Measurements from ENCODE around the gene LUC7L.
"Not testable (repeated sequence)": the region's sequence is repeated elsewhere in the genome, so short reads cannot be mapped to it uniquely, and the experiment has no call there.

The LUC7L gene

DNA sequence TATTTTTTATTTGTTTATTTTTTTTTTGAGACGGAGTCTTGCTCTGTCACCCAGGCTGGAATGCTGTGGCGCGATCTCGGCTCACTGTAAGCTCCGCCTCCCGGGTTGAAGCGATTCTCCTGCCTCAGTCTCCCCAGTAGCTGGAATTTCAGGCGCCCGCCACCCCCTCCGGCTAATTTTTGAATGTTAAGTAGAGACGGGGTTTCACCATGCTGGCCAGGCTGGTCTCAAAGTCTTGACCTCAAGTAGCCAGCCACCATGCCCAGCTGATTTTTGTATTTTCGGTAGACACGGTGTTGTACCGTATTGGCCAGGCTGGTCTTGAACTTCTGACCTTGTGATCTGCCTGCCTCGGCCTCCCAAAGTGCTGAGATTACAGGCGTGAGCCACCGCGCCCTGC is 1.1 kb upstream of the LUC7L start:
- not testable (repeated sequence) for H3K4me3 ChIP-seq (ENCODE audit: low read length in 2 of 2); H3K27me3 ChIP-seq (ENCODE audit: control insufficient read depth in 2 of 2, insufficient read depth in 2 of 2, low read length in 2 of 2); H3K9ac ChIP-seq (ENCODE audit: low read depth in 1 of 2, low read length in 2 of 2); H3K27ac ChIP-seq (ENCODE audit: low read depth in 2 of 2, low read length in 2 of 2); H3K9me3 ChIP-seq (ENCODE audit: control insufficient read depth in 2 of 2, low read length in 2 of 2)
- peaks cover 8 to 14% of the 10 kb centered on the region in 2 donors for H3K36me3 ChIP-seq (ENCODE audit: control insufficient read depth in 2 of 2, insufficient read depth in 2 of 2, low read length in 2 of 2)
- peaks cover 9 to 13% of the 10 kb centered on the region in 2 donors for H3K4me1 ChIP-seq (ENCODE audit: control insufficient read depth in 2 of 2, insufficient read depth in 2 of 2, low read length in 2 of 2)

DNA sequence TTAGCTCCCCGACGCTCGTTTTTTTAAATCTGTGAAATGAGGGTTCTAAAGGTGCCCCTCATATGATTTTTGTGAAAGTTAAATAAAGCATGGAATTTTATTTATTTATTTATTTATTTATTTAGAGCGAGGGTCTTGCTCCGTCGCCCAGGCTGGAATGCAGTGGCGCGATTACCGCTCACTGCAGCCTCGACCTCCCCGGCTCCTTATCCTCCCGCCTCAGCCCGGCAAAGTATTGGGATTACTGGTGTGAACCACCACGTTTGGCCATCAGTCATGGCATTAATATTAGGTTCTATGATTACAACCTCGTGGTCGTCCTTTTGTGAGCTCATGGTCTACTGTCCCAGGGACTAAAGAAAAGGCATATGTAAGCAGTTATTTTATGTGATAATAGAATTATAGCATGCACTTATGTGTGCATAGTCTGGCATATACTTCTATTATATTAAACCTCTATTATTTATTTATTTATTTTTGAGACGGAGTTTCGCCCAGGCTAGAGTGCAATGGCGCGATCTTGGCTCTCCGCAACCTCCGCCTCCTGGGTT is 557 bp upstream of the LUC7L start:
- Histone ChIP-seq H3K9me3 (ENCODE audit: control insufficient read depth in 2 of 2, low read length in 2 of 2) (no peaks in the 10 kb centered on the region), H3K36me3 (ENCODE audit: control insufficient read depth in 2 of 2, insufficient read depth in 2 of 2, low read length in 2 of 2) (peaks cover 11 to 16% of the 10 kb centered on the region in 2 donors), H3K27me3 (ENCODE audit: control insufficient read depth in 2 of 2, insufficient read depth in 2 of 2, low read length in 2 of 2) (no peaks in the 10 kb centered on the region), H3K9ac (ENCODE audit: low read depth in 1 of 2, low read length in 2 of 2) (no peak overlapping the region), H3K27ac (ENCODE audit: low read depth in 2 of 2, low read length in 2 of 2) (peak overlapping the region; percentile 98 to 99), H3K4me1 (ENCODE audit: control insufficient read depth in 2 of 2, insufficient read depth in 2 of 2, low read length in 2 of 2) (peaks cover 8 to 9% of the 10 kb centered on the region in 2 donors), H3K4me3 (ENCODE audit: low read length in 2 of 2) (peak overlapping the region; percentile 73 to 90)

DNA sequence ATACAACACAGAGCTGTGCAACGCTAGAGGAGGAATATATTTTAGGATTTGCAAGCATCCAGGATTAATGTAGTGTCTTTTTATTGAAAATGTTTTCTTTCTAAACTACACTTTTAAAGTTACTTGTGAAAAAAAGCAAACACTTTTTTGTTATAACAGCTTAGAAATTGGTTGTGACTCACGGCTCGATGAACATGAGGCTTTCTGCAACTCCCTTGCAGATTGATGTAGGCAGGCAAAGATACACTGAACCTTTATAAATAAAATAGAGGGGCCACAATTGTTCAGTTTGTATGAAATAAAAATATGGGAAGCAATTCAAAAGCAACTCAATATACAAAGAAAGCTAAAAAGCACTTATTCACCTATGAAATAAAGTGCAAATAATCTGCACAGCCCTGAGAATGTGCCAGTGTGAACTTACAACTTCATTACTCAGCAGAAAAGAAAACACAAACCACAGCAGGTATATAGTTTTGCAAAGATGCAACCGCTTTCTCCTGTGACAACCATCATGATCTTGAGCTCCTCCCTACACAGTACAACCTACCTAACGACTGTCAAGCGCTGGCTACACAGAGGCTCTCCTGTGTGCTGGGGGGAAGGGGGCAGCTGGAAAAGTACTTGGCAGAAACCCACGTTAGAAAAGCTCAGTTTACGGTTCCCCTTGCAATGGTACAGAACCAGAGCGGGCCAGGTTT is 948 bp downstream of the LUC7L start:
- Histone ChIP-seq H3K27me3 (ENCODE audit: control insufficient read depth in 2 of 2, insufficient read depth in 2 of 2, low read length in 2 of 2) (no peaks in the 10 kb centered on the region), H3K27ac (ENCODE audit: low read depth in 2 of 2, low read length in 2 of 2) (peak overlapping the region; percentile 98 to 99), H3K36me3 (ENCODE audit: control insufficient read depth in 2 of 2, insufficient read depth in 2 of 2, low read length in 2 of 2) (peaks cover 19 to 23% of the 10 kb centered on the region in 2 donors), H3K9me3 (ENCODE audit: control insufficient read depth in 2 of 2, low read length in 2 of 2) (no peaks in the 10 kb centered on the region), H3K4me3 (ENCODE audit: low read length in 2 of 2) (peak overlapping the region; percentile 73 to 90), H3K9ac (ENCODE audit: low read depth in 1 of 2, low read length in 2 of 2) (peak overlapping the region; percentile 90 to 97), H3K4me1 (ENCODE audit: control insufficient read depth in 2 of 2, insufficient read depth in 2 of 2, low read length in 2 of 2) (peaks cover 4 to 9% of the 10 kb centered on the region in 2 donors)

DNA sequence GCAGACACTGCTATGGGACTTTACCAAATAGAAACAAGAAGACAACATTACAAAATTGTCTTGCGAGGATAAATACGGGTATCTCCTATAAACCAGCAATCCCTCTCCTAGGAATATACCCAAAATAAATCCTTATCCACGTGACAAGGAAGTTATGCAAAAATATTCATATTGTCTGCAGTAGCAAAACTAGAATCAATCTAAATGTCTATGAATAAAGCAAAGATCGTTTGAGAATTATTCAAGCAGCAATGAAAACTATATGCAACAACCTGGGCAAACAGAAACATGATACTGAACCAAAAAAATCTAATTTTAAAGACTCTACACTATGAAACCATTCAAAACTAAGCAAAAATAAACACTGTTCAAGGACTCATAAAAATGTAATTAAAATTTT is 9.2 kb downstream of the LUC7L start:
- Histone ChIP-seq H3K9me3 (ENCODE audit: control insufficient read depth in 2 of 2, low read length in 2 of 2) (no peaks in the 10 kb centered on the region), H3K27me3 (ENCODE audit: control insufficient read depth in 2 of 2, insufficient read depth in 2 of 2, low read length in 2 of 2) (no peaks in the 10 kb centered on the region), H3K27ac (ENCODE audit: low read depth in 2 of 2, low read length in 2 of 2) (no peak overlapping the region), H3K4me3 (ENCODE audit: low read length in 2 of 2) (no peak overlapping the region), H3K36me3 (ENCODE audit: control insufficient read depth in 2 of 2, insufficient read depth in 2 of 2, low read length in 2 of 2) (peaks cover 35 to 48% of the 10 kb centered on the region in 2 donors), H3K4me1 (ENCODE audit: control insufficient read depth in 2 of 2, insufficient read depth in 2 of 2, low read length in 2 of 2) (peaks cover 3 to 4% of the 10 kb centered on the region in 2 donors), H3K9ac (ENCODE audit: low read depth in 1 of 2, low read length in 2 of 2) (no peak overlapping the region)

DNA sequence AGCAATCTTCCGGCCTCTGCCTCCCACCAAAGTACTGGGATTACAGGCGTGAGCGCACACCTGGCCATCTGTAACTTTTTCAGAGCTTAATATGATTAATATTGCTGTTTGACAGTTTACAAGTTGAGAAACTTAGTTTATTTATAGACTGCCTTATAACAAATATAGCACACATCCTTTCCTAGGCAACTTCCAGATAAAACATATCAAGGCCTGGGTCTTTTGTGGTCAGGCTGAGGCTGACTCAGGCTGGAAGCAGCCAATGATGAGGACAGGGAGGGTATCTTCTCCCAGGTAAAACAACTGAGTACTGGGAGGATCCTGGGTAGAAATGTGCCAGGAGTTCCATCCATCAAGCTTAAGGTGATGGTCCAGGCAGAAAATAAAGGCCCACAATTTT is 16.2 kb downstream of the LUC7L start:
- no peak overlapping the region for H3K27ac ChIP-seq (ENCODE audit: low read depth in 2 of 2, low read length in 2 of 2)
- H3K4me3 ChIP-seq (ENCODE audit: low read length in 2 of 2), result no peak overlapping the region
- no peaks in the 10 kb centered on the region for H3K27me3 ChIP-seq (ENCODE audit: control insufficient read depth in 2 of 2, insufficient read depth in 2 of 2, low read length in 2 of 2)
- no peaks in the 10 kb centered on the region for H3K9me3 ChIP-seq (ENCODE audit: control insufficient read depth in 2 of 2, low read length in 2 of 2)
- H3K36me3 ChIP-seq (ENCODE audit: control insufficient read depth in 2 of 2, insufficient read depth in 2 of 2, low read length in 2 of 2), result peaks cover 23 to 55% of the 10 kb centered on the region in 2 donors
- no peaks in the 10 kb centered on the region for H3K4me1 ChIP-seq (ENCODE audit: control insufficient read depth in 2 of 2, insufficient read depth in 2 of 2, low read length in 2 of 2)
- H3K9ac ChIP-seq (ENCODE audit: low read depth in 1 of 2, low read length in 2 of 2), result no peak overlapping the region

DNA sequence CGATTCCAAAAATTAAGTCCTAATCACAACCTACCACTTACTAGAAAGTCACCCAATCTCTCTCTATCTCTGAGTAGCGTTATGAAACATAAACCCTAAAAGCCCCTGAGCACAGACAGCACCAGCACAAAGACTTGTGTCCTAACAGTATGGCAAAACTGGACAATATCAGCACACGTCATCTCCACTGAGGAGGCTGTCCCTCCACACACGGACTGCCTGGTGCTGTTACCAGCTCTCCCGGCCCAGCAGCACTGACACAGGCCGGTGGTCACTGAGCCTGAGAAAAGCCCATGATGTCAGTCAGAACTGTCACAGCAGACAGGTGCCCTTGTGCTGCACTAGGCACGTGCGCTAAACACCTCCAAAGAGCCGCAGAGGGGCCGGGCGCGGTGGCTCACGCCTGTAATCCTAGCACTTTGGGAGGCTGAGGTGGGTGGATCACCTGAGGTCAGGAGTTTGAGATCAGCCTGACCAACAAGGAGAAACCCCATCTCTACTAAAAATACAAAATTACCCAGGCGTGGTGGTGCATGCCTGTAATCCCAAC is 17.5 kb downstream of the LUC7L start:
- H3K9me3 ChIP-seq (ENCODE audit: control insufficient read depth in 2 of 2, low read length in 2 of 2); H3K27ac ChIP-seq (ENCODE audit: low read depth in 2 of 2, low read length in 2 of 2); H3K9ac ChIP-seq (ENCODE audit: low read depth in 1 of 2, low read length in 2 of 2); H3K27me3 ChIP-seq (ENCODE audit: control insufficient read depth in 2 of 2, insufficient read depth in 2 of 2, low read length in 2 of 2); H3K4me1 ChIP-seq (ENCODE audit: control insufficient read depth in 2 of 2, insufficient read depth in 2 of 2, low read length in 2 of 2); H3K4me3 ChIP-seq (ENCODE audit: low read length in 2 of 2): not testable (repeated sequence)
- peaks cover 28 to 55% of the 10 kb centered on the region in 2 donors for H3K36me3 ChIP-seq (ENCODE audit: control insufficient read depth in 2 of 2, insufficient read depth in 2 of 2, low read length in 2 of 2)

DNA sequence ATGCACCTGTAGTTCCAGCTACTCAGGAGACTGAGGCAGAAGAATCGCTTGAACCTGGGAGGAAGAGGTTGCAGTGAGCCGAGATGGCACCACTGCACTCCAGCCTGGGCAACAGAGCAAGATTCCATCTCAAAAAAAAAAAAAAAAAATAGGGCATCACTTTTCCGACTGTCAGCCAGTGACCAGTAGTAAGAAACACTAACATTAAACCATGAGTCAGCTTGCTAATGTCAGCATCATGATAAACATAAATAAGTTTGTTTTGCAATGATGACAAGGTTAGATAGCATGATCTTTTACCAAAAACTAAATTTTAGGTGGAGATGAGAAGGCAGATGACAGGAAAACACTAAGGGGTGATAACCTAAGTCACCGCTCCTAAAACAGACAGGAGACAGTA is 19.9 kb downstream of the LUC7L start:
- not testable (repeated sequence) for H3K27me3 ChIP-seq (ENCODE audit: control insufficient read depth in 2 of 2, insufficient read depth in 2 of 2, low read length in 2 of 2); H3K4me3 ChIP-seq (ENCODE audit: low read length in 2 of 2); H3K27ac ChIP-seq (ENCODE audit: low read depth in 2 of 2, low read length in 2 of 2); H3K9ac ChIP-seq (ENCODE audit: low read depth in 1 of 2, low read length in 2 of 2); H3K4me1 ChIP-seq (ENCODE audit: control insufficient read depth in 2 of 2, insufficient read depth in 2 of 2, low read length in 2 of 2); H3K9me3 ChIP-seq (ENCODE audit: control insufficient read depth in 2 of 2, low read length in 2 of 2)
- peaks cover 42 to 67% of the 10 kb centered on the region in 2 donors for H3K36me3 ChIP-seq (ENCODE audit: control insufficient read depth in 2 of 2, insufficient read depth in 2 of 2, low read length in 2 of 2)

DNA sequence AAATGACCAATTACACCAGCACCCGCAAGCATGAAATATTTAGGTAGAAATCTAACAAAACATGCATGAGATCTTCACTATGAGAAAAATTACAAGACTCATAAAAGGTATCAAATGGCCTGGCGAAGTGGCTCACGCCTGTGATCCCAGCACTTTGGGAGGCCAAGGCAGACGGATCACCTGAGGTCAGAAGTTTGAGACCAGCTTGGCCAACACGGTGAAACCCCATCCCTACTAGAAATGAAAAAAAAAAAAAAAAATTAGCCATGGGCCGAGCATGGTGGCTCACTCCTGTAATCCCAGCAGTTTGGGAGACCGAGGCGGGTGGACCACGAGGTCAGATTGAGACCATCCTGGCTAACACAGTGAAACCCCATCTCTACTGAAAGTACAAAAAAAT is 25.2 kb downstream of the LUC7L start:
- H3K4me1 ChIP-seq (ENCODE audit: control insufficient read depth in 2 of 2, insufficient read depth in 2 of 2, low read length in 2 of 2); H3K27ac ChIP-seq (ENCODE audit: low read depth in 2 of 2, low read length in 2 of 2); H3K4me3 ChIP-seq (ENCODE audit: low read length in 2 of 2); H3K9me3 ChIP-seq (ENCODE audit: control insufficient read depth in 2 of 2, low read length in 2 of 2); H3K9ac ChIP-seq (ENCODE audit: low read depth in 1 of 2, low read length in 2 of 2); H3K27me3 ChIP-seq (ENCODE audit: control insufficient read depth in 2 of 2, insufficient read depth in 2 of 2, low read length in 2 of 2): not testable (repeated sequence)
- H3K36me3 ChIP-seq (ENCODE audit: control insufficient read depth in 2 of 2, insufficient read depth in 2 of 2, low read length in 2 of 2), result peaks cover 42 to 52% of the 10 kb centered on the region in 2 donors

DNA sequence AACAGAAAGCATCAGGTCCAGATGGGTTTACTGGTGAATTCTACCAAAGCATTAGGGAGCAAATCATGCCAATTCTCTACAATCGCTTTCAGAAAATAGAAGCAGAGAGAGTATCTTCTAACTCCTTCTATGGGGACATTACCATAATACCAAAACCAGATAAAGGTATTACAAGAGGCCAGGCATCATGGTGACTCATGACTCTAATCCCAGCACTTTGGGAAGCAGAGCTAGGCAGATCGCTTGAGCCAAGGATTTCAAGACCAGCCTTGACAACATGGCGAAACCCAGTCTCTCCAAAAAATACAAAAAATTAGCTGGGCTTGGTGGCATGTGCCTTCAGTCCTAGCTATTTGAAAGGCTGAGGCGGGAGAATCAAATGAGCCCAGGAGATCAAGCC is 26.0 kb downstream of the LUC7L start:
- H3K27me3 ChIP-seq (ENCODE audit: control insufficient read depth in 2 of 2, insufficient read depth in 2 of 2, low read length in 2 of 2), result no peaks in the 10 kb centered on the region
- H3K9ac ChIP-seq (ENCODE audit: low read depth in 1 of 2, low read length in 2 of 2), result no peak overlapping the region
- no peaks in the 10 kb centered on the region for H3K4me1 ChIP-seq (ENCODE audit: control insufficient read depth in 2 of 2, insufficient read depth in 2 of 2, low read length in 2 of 2)
- H3K4me3 ChIP-seq (ENCODE audit: low read length in 2 of 2), result no peak overlapping the region
- H3K27ac ChIP-seq (ENCODE audit: low read depth in 2 of 2, low read length in 2 of 2), result no peak overlapping the region
- H3K9me3 ChIP-seq (ENCODE audit: control insufficient read depth in 2 of 2, low read length in 2 of 2), result no peaks in the 10 kb centered on the region
- peaks cover 46 to 57% of the 10 kb centered on the region in 2 donors for H3K36me3 ChIP-seq (ENCODE audit: control insufficient read depth in 2 of 2, insufficient read depth in 2 of 2, low read length in 2 of 2)

DNA sequence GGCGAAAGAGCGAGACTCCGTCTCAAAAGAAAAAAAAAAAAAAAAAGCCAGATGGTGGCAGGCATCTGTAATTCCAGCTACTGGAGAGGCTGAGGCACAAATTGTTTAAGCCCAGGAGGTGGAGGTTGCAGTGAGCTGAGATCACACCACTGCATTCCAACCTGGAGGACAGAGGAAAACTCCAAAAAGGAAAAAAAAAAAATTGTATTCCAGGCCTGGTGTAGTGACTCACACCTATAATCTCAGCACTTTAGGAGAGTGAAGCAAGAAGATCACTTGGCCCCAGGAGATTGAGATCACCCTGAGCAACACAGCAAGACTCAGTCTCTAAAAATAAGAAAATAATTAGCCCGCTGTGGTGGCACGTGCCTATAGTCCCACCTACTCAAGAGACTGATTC is 28.9 kb downstream of the LUC7L start:
- peaks cover 31 to 53% of the 10 kb centered on the region in 2 donors for H3K36me3 ChIP-seq (ENCODE audit: control insufficient read depth in 2 of 2, insufficient read depth in 2 of 2, low read length in 2 of 2)

More for the DNA sequence above, 28.9 kb downstream of the LUC7L start:
- Histone ChIP-seq H3K4me3 (ENCODE audit: low read length in 2 of 2) (no peak overlapping the region), H3K9me3 (ENCODE audit: control insufficient read depth in 2 of 2, low read length in 2 of 2) (no peaks in the 10 kb centered on the region), H3K27me3 (ENCODE audit: control insufficient read depth in 2 of 2, insufficient read depth in 2 of 2, low read length in 2 of 2) (no peaks in the 10 kb centered on the region), H3K4me1 (ENCODE audit: control insufficient read depth in 2 of 2, insufficient read depth in 2 of 2, low read length in 2 of 2) (no peaks in the 10 kb centered on the region), H3K27ac (ENCODE audit: low read depth in 2 of 2, low read length in 2 of 2) (no peak overlapping the region), H3K9ac (ENCODE audit: low read depth in 1 of 2, low read length in 2 of 2) (no peak overlapping the region)
